OCI-LY1 (cell line): ENCODE measurements around the gene PCSK5.

Experiments used
- H2AFZ ChIP-seq: fragments of 200-600 bp; sonication (generic), shearing (Covaris generic); 2 replicates; pipeline ENCODE4 v1.6.0; 2014; ENCODE audit warnings: antibody characterized with exemption, mild to moderate bottlenecking, low read length
- H3F3A ChIP-seq: fragments of 200-600 bp; sonication (generic), shearing (Covaris generic); 2 replicates; pipeline ENCODE4 v1.6.0; 2014; ENCODE audit warnings: mild to moderate bottlenecking, antibody characterized with exemption, low read length, moderate library complexity; ENCODE audit not compliant: insufficient read depth
- H3K27ac ChIP-seq: fragments of 200-600 bp; sonication (generic); 2 replicates; pipeline ENCODE4 v1.5.1; 2014; ENCODE audit warnings: low read length, mixed run types, mild to moderate bottlenecking, low read depth; ENCODE audit not compliant: poor library complexity, severe bottlenecking
- H3K27me3 ChIP-seq: fragments of 200-600 bp; sonication (generic); 2 replicates; pipeline ENCODE4 v1.6.0; 2014; ENCODE audit warnings: antibody characterized with exemption, mild to moderate bottlenecking, low read length, moderate library complexity; ENCODE audit not compliant: insufficient read depth
- H3K36me3 ChIP-seq: fragments of 200-600 bp; sonication (generic); 2 replicates; pipeline ENCODE4 v1.6.1; 2014; ENCODE audit warnings: mild to moderate bottlenecking, antibody characterized with exemption, low read length, moderate library complexity, mixed read lengths; ENCODE audit not compliant: insufficient read depth
- H3K4me1 ChIP-seq: fragments of 200-600 bp; sonication (generic); 2 replicates; pipeline ENCODE4 v1.5.1; 2014; ENCODE audit warnings: mild to moderate bottlenecking, low read length, moderate library complexity; ENCODE audit not compliant: insufficient read depth, severe bottlenecking
- H3K4me2 ChIP-seq: fragments of 200-600 bp; sonication (generic), shearing (Covaris generic); 2 replicates; pipeline ENCODE4 v1.6.1; 2014; ENCODE audit warnings: low read length
- H3K4me3 ChIP-seq: fragments of 200-600 bp; sonication (generic); 2 replicates; pipeline ENCODE4 v1.5.1; 2014; ENCODE audit warnings: low read length, low read depth, mild to moderate bottlenecking, mixed read lengths; ENCODE audit not compliant: poor library complexity, severe bottlenecking
- H3K79me2 ChIP-seq: fragments of 200-600 bp; shearing (Covaris generic); 2 replicates; pipeline ENCODE4 v1.6.1; 2016; ENCODE audit warnings: mixed run types, low read length, mixed read lengths; ENCODE audit not compliant: insufficient read depth
- H3K9ac ChIP-seq: fragments of 200-600 bp; sonication (generic), shearing (Covaris generic); 2 replicates; pipeline ENCODE4 v1.6.1; 2014; ENCODE audit warnings: mild to moderate bottlenecking, low read length, mixed read lengths
- H3K9me2 ChIP-seq: fragments of 200-600 bp; sonication (generic), shearing (Covaris generic); 2 replicates; pipeline ENCODE4 v1.6.1; 2014; ENCODE audit warnings: low read depth, mild to moderate bottlenecking, low read length, mixed read lengths
- H3K9me3 ChIP-seq: fragments of 200-600 bp; shearing (Covaris generic); 2 replicates; pipeline ENCODE4 v1.6.1; 2014; ENCODE audit warnings: low read length, mixed read lengths
- H4K20me1 ChIP-seq: fragments of 200-600 bp; sonication (generic), shearing (Covaris generic); 2 replicates; pipeline ENCODE4 v1.6.0; 2016; ENCODE audit warnings: mild to moderate bottlenecking, low read length; ENCODE audit not compliant: insufficient read depth
- EZH2 ChIP-seq: fragments of 200-600 bp; sonication (generic), shearing (Covaris generic); IDR thresholded peaks from 2 replicates; pipeline ENCODE4 v1.8.0; 2017; ENCODE audit warnings: borderline replicate concordance, mixed run types, mild to moderate bottlenecking, antibody characterized with exemption, low read length, moderate library complexity, mixed read lengths
- TF ChIP-seq, protein P1 (sequence below): fragments of 200-600 bp; sonication (generic), shearing (Covaris generic); IDR thresholded peaks from 2 replicates; pipeline ENCODE4 v1.5.1; 2017; ENCODE audit warnings: mild to moderate bottlenecking, antibody characterized with exemption, low read length, moderate library complexity, mixed read lengths

PCSK5 gene

DNA sequence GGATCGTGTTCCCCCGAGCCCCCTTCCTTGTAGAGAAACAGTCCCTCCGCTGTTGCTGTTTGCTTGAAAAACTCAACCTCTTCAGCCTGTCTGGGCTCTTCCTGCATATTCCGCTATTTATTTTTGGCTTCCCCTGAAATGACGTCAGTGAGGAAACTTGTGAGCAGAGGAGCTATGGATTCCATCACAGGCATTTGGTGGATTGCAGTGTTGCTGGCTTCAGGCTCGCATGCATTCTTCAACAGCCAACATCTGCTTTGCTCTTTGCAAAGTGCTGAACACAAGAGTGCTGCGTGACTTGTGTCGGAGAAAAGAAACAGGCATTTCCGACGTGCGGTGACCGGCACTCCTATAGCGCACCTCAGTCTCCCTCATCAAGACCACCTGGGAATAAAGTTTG lies 271.1 kb downstream of the PCSK5 start:
- Histone ChIP-seq H3K9ac (no peak overlapping the region), H3K9me3 (no peaks in the 10 kb centered on the region), H3K36me3 (no peaks in the 10 kb centered on the region), H3K79me2 (no peaks in the 10 kb centered on the region), H2AFZ (no peak overlapping the region), H3K4me1 (no peaks in the 10 kb centered on the region), H3K27ac (no peak overlapping the region), H3K4me3 (no peak overlapping the region), H3K9me2 (no peaks in the 10 kb centered on the region), H3K27me3 (no peaks in the 10 kb centered on the region), H3K4me2 (no peak overlapping the region), H4K20me1 (no peaks in the 10 kb centered on the region), H3F3A (no peaks in the 10 kb centered on the region)
- no peak for TF ChIP-seq EZH2
- TF ChIP-seq, protein P1, sequence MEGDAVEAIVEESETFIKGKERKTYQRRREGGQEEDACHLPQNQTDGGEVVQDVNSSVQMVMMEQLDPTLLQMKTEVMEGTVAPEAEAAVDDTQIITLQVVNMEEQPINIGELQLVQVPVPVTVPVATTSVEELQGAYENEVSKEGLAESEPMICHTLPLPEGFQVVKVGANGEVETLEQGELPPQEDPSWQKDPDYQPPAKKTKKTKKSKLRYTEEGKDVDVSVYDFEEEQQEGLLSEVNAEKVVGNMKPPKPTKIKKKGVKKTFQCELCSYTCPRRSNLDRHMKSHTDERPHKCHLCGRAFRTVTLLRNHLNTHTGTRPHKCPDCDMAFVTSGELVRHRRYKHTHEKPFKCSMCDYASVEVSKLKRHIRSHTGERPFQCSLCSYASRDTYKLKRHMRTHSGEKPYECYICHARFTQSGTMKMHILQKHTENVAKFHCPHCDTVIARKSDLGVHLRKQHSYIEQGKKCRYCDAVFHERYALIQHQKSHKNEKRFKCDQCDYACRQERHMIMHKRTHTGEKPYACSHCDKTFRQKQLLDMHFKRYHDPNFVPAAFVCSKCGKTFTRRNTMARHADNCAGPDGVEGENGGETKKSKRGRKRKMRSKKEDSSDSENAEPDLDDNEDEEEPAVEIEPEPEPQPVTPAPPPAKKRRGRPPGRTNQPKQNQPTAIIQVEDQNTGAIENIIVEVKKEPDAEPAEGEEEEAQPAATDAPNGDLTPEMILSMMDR = no peak

DNA sequence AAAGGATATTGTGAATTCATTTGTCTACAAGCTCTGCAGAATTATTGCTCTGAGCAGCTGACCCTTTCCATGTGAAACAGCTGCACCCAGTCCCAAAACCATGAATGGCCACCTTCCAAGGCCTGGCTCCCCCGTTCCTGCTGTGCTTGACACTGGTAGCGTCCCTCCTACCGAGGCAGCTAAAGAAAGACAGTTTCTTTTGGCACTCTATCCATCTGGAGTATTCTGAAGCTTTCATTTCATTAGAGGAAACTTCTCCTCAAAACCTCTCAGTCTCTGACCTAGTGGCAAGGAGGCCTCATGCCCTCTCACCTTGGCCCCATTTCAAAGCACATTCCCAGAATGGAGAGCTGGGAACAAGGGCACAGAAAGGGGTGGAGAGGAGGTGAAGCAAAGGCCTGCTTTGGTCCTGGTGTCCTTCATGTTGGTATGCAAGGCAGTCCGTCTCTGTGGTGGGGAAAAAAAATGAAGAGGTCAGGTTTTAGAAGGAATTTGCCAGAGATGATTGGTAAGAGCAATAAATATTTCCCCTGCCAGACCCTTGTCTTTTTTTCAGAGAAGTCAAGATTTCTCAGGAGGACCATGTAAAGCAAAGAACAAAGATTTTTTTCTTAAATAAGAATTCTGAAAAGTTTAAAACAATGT lies 271.7 kb downstream of the PCSK5 start:
- H3K4me2 ChIP-seq = no peak overlapping the region
- no peaks in the 10 kb centered on the region for H3K9me2 ChIP-seq
- TF ChIP-seq EZH2 = no peak
- TF ChIP-seq, protein P1 = no peak
- H3K4me1 ChIP-seq = no peaks in the 10 kb centered on the region
- H3F3A ChIP-seq = no peaks in the 10 kb centered on the region
- no peaks in the 10 kb centered on the region for H4K20me1 ChIP-seq
- no peaks in the 10 kb centered on the region for H3K79me2 ChIP-seq
- no peaks in the 10 kb centered on the region for H3K9me3 ChIP-seq
- H3K27me3 ChIP-seq = no peaks in the 10 kb centered on the region
- H3K27ac ChIP-seq = no peak overlapping the region
- no peak overlapping the region for H2AFZ ChIP-seq
- no peak overlapping the region for H3K4me3 ChIP-seq
- no peak overlapping the region for H3K9ac ChIP-seq
- no peaks in the 10 kb centered on the region for H3K36me3 ChIP-seq

DNA sequence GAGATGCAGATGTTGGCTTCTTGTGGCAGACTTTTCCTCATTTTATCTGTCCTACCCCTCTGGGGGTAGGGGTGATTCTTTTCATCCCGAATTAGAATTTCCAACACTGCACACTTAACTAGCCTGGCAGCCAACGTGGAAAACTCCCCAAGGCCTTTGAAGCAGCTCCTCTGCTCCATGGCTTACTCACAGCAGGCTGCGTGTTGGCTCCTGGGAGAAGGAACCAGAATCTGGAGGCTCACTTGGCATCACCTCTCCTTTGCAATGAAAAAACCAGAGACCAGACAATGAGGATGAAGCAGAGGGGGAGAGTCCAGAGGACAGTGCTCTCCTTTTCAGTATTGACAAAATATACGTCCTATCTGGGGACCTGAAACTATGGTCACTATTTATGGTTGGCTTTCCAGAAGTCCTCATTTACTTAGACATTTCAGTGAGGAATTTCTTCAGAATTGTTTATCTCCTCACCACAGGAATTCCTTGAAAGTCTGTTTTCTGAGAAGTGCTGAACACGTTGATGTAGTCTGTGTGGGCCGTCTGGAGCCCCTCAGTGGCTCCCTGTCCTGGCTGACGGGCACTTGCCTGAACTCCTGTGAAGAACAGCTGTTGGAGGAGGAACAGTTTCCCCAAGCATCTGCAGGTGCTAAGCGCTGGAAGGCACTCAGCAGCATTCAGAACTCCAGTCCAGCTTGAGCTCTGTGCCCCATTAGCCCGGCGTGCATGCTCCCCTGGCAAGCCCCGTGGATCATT lies 272.5 kb downstream of the PCSK5 start:
- Histone ChIP-seq H3F3A (no peaks in the 10 kb centered on the region), H3K9ac (no peak overlapping the region), H3K36me3 (no peaks in the 10 kb centered on the region), H3K4me3 (no peak overlapping the region), H2AFZ (no peak overlapping the region), H3K27me3 (no peaks in the 10 kb centered on the region), H4K20me1 (no peaks in the 10 kb centered on the region), H3K79me2 (no peaks in the 10 kb centered on the region), H3K9me2 (no peaks in the 10 kb centered on the region), H3K9me3 (no peaks in the 10 kb centered on the region), H3K4me1 (no peaks in the 10 kb centered on the region), H3K27ac (no peak overlapping the region), H3K4me2 (no peak overlapping the region)
- no peak for TF ChIP-seq EZH2
- TF ChIP-seq, protein P1 = no peak
